A204.1 (cell line): Measurements from ENCODE around the gene OR2L2.
"Not testable (repeated sequence)": the region's sequence is repeated elsewhere in the genome, so short reads cannot be mapped to it uniquely, and the experiment has no call there.

Source experiments
- FAIRE-seq: peaks from 2 replicates; lab custom pipeline; 2012; peaks lifted over from hg19 to GRCh38; lab: Jason Lieb, UNC

OR2L2 gene

GRCh38 chr1:248029770-248030169 lies at the start of gene OR2L2:
Gene OR2L2, plus strand, starts transcription at chr1:248030070. Its CDS starts 8,198 bp downstream, at chr1:248038268.
- FAIRE-seq, result no peak

GRCh38 chr1:247992986-247993385 lies 36.9 kb upstream of the OR2L2 start:
- no peak for FAIRE-seq

GRCh38 chr1:247998811-247999210 lies 31.1 kb upstream of the OR2L2 start:
- FAIRE-seq, result no peak

- no peak for FAIRE-seq
These were observed 29.7 kb upstream of the OR2L2 start for GRCh38 chr1:248000169-248000568.

GRCh38 chr1:248007778-248008177 lies 22.1 kb upstream of the OR2L2 start:
- no peak for FAIRE-seq

- no peak for FAIRE-seq
These were observed 20.2 kb upstream of the OR2L2 start for GRCh38 chr1:248009681-248010080.

- FAIRE-seq, result no peak
These were observed 16.6 kb upstream of the OR2L2 start, which contains the start of gene OR2L5 for GRCh38 chr1:248013229-248013710. Gene OR2L5, plus strand, starts transcription at chr1:248013660. Its CDS starts 8,288 bp downstream, at chr1:248021948.

GRCh38 chr1:248015803-248016202 lies 14.1 kb upstream of the OR2L2 start:
- no peak for FAIRE-seq

GRCh38 chr1:248045209-248045608 lies 15.3 kb downstream of the OR2L2 start:
- FAIRE-seq, result no peak

- FAIRE-seq, result no peak
These were observed 16.7 kb downstream of the OR2L2 start, which contains the start of gene OR2L3 for GRCh38 chr1:248046536-248046935. Gene OR2L3, plus strand, starts transcription at chr1:248046836. Its CDS starts 13,846 bp downstream, at chr1:248060682.

- no peak for FAIRE-seq
These were observed 17.1 kb downstream of the OR2L2 start for GRCh38 chr1:248047008-248047407.

- FAIRE-seq, result no peak
These were observed 24.8 kb downstream of the OR2L2 start for GRCh38 chr1:248054671-248055070.

- FAIRE-seq, result no peak
These were observed 25.4 kb downstream of the OR2L2 start for GRCh38 chr1:248055261-248055660.

- FAIRE-seq, result no peak
These were observed 35.2 kb downstream of the OR2L2 start for GRCh38 chr1:248065071-248065470.

- FAIRE-seq, result no peak
These were observed 35.7 kb downstream of the OR2L2 start for GRCh38 chr1:248065604-248066003.

- FAIRE-seq, result not testable (repeated sequence)
These were observed 54.0 kb downstream of the OR2L2 start for GRCh38 chr1:248083864-248084263.
